ENCODE results near the gene ITGA11. TPM values are rescaled to one million over a fixed set of nuclear protein-coding genes. Genes with fewer than 3 reads are reported as not detected.

The ITGA11 gene
- total RNA-seq, 1 donor from 2014 or later: 2.3 TPM

GRCh38 chr15:68385671-68386586 is 46.0 kb downstream of the ITGA11 start:
- H3K4me3 Mint-ChIP-seq (ENCODE audit: low read depth): no peak overlapping the region
- H3K27ac Mint-ChIP-seq: no peak overlapping the region
- intact Hi-C loops (cut with micrococcal nuclease): no loop called here
- DNase-seq (ENCODE audit: low spot score): no peak
- no peaks in the 10 kb centered on the region for H3K36me3 Mint-ChIP-seq (ENCODE audit: low read depth)
- H3K27me3 Mint-ChIP-seq (ENCODE audit: low read depth): no peaks in the 10 kb centered on the region
- no peaks in the 10 kb centered on the region for H3K9me3 Mint-ChIP-seq
- H3K4me1 Mint-ChIP-seq (ENCODE audit: low read depth): peaks cover 15% of the 10 kb centered on the region

GRCh38 chr15:68385240-68385561 is 46.8 kb downstream of the ITGA11 start:
- H3K27ac Mint-ChIP-seq: no peak overlapping the region
- no peak for DNase-seq (ENCODE audit: low spot score)
- H3K4me1 Mint-ChIP-seq (ENCODE audit: low read depth): peaks cover 8% of the 10 kb centered on the region
- intact Hi-C loops (cut with micrococcal nuclease): no loop called here
- H3K4me3 Mint-ChIP-seq (ENCODE audit: low read depth): no peak overlapping the region
- H3K9me3 Mint-ChIP-seq: no peaks in the 10 kb centered on the region
- H3K36me3 Mint-ChIP-seq (ENCODE audit: low read depth): no peaks in the 10 kb centered on the region
- H3K27me3 Mint-ChIP-seq (ENCODE audit: low read depth): no peaks in the 10 kb centered on the region

GRCh38 chr15:68384451-68385239 is 47.3 kb downstream of the ITGA11 start:
- Mint-ChIP-seq H3K27ac (no peak overlapping the region), H3K9me3 (no peaks in the 10 kb centered on the region), H3K4me1 (ENCODE audit: low read depth) (peaks cover 8% of the 10 kb centered on the region), H3K4me3 (ENCODE audit: low read depth) (no peak overlapping the region), H3K36me3 (ENCODE audit: low read depth) (no peaks in the 10 kb centered on the region), H3K27me3 (ENCODE audit: low read depth) (no peaks in the 10 kb centered on the region)
- intact Hi-C loops (cut with micrococcal nuclease): no loop called here
- DNase-seq (ENCODE audit: low spot score): no peak

- H3K4me3 Mint-ChIP-seq (ENCODE audit: low read depth): no peak overlapping the region
- no peaks in the 10 kb centered on the region for H3K9me3 Mint-ChIP-seq
- intact Hi-C loops (cut with micrococcal nuclease): loop anchor here (1.0 kb wide), 2 partner anchors 77 to 130 kb away; no protein-coding TSS in a partner anchor
- H3K27me3 Mint-ChIP-seq (ENCODE audit: low read depth): no peaks in the 10 kb centered on the region
- no peaks in the 10 kb centered on the region for H3K36me3 Mint-ChIP-seq (ENCODE audit: low read depth)
- no peak for DNase-seq (ENCODE audit: low spot score)
- peaks cover 14% of the 10 kb centered on the region for H3K4me1 Mint-ChIP-seq (ENCODE audit: low read depth)
- no peak overlapping the region for H3K27ac Mint-ChIP-seq
Observed at GRCh38 chr15:68383161-68384074, 48.5 kb downstream of the ITGA11 start.

- no peaks in the 10 kb centered on the region for H3K36me3 Mint-ChIP-seq (ENCODE audit: low read depth)
- no peaks in the 10 kb centered on the region for H3K9me3 Mint-ChIP-seq
- H3K27ac Mint-ChIP-seq: no peak overlapping the region
- no peak overlapping the region for H3K4me3 Mint-ChIP-seq (ENCODE audit: low read depth)
- no peaks in the 10 kb centered on the region for H3K27me3 Mint-ChIP-seq (ENCODE audit: low read depth)
- H3K4me1 Mint-ChIP-seq (ENCODE audit: low read depth): peaks cover 14% of the 10 kb centered on the region
- intact Hi-C loops (cut with micrococcal nuclease): loop anchor here (1.0 kb wide), 2 partner anchors 76 to 129 kb away; no protein-coding TSS in a partner anchor
- no peak for DNase-seq (ENCODE audit: low spot score)
Observed at GRCh38 chr15:68382286-68383007, 49.5 kb downstream of the ITGA11 start.

GRCh38 chr15:68380456-68380855 is 51.5 kb downstream of the ITGA11 start:
- Mint-ChIP-seq H3K27me3 (ENCODE audit: low read depth) (no peaks in the 10 kb centered on the region), H3K4me3 (ENCODE audit: low read depth) (no peak overlapping the region), H3K9me3 (no peaks in the 10 kb centered on the region), H3K4me1 (ENCODE audit: low read depth) (peaks cover 14% of the 10 kb centered on the region), H3K36me3 (ENCODE audit: low read depth) (no peaks in the 10 kb centered on the region), H3K27ac (no peak overlapping the region)
- peak; percentile 5 for DNase-seq (ENCODE audit: low spot score)
- intact Hi-C loops (cut with micrococcal nuclease): no loop called here

- Mint-ChIP-seq H3K9me3 (no peaks in the 10 kb centered on the region), H3K27me3 (ENCODE audit: low read depth) (no peaks in the 10 kb centered on the region), H3K36me3 (ENCODE audit: low read depth) (no peaks in the 10 kb centered on the region), H3K4me1 (ENCODE audit: low read depth) (peaks cover 14% of the 10 kb centered on the region), H3K4me3 (ENCODE audit: low read depth) (no peak overlapping the region), H3K27ac (peak overlapping the region; percentile 11)
- intact Hi-C loops (cut with micrococcal nuclease): no loop called here
- peak; percentile 4 for DNase-seq (ENCODE audit: low spot score)
Observed at GRCh38 chr15:68379759-68380290, 52.1 kb downstream of the ITGA11 start.

- DNase-seq (ENCODE audit: low spot score): peak; percentile 6
- no peak overlapping the region for H3K4me3 Mint-ChIP-seq (ENCODE audit: low read depth)
- H3K27ac Mint-ChIP-seq: no peak overlapping the region
- H3K9me3 Mint-ChIP-seq: no peaks in the 10 kb centered on the region
- H3K36me3 Mint-ChIP-seq (ENCODE audit: low read depth): no peaks in the 10 kb centered on the region
- peaks cover 14% of the 10 kb centered on the region for H3K4me1 Mint-ChIP-seq (ENCODE audit: low read depth)
- intact Hi-C loops (cut with micrococcal nuclease): no loop called here
- H3K27me3 Mint-ChIP-seq (ENCODE audit: low read depth): no peaks in the 10 kb centered on the region
Observed at GRCh38 chr15:68379058-68379758, 52.8 kb downstream of the ITGA11 start.

- intact Hi-C loops (cut with micrococcal nuclease): no loop called here
Observed at GRCh38 chr15:68378595-68378994, 53.4 kb downstream of the ITGA11 start.

GRCh38 chr15:68377766-68378165 is 54.2 kb downstream of the ITGA11 start:
- DNase-seq (ENCODE audit: low spot score): peak; percentile 4
- Mint-ChIP-seq H3K27me3 (ENCODE audit: low read depth) (no peaks in the 10 kb centered on the region), H3K27ac (no peak overlapping the region), H3K4me1 (ENCODE audit: low read depth) (peaks cover 11% of the 10 kb centered on the region), H3K9me3 (no peaks in the 10 kb centered on the region), H3K36me3 (ENCODE audit: low read depth) (no peaks in the 10 kb centered on the region), H3K4me3 (ENCODE audit: low read depth) (no peak overlapping the region)
- intact Hi-C loops (cut with micrococcal nuclease): no loop called here

More at GRCh38 chr15:68378595-68378994, 53.4 kb downstream of the ITGA11 start:
- H3K36me3 Mint-ChIP-seq (ENCODE audit: low read depth): no peaks in the 10 kb centered on the region
- H3K4me3 Mint-ChIP-seq (ENCODE audit: low read depth): no peak overlapping the region
- no peak for DNase-seq (ENCODE audit: low spot score)
- no peaks in the 10 kb centered on the region for H3K9me3 Mint-ChIP-seq
- H3K4me1 Mint-ChIP-seq (ENCODE audit: low read depth): peaks cover 13% of the 10 kb centered on the region
- no peak overlapping the region for H3K27ac Mint-ChIP-seq
- no peaks in the 10 kb centered on the region for H3K27me3 Mint-ChIP-seq (ENCODE audit: low read depth)

- no peak overlapping the region for H3K4me3 Mint-ChIP-seq (ENCODE audit: low read depth)
- no peaks in the 10 kb centered on the region for H3K36me3 Mint-ChIP-seq (ENCODE audit: low read depth)
- no peak overlapping the region for H3K27ac Mint-ChIP-seq
- peaks cover 11% of the 10 kb centered on the region for H3K4me1 Mint-ChIP-seq (ENCODE audit: low read depth)
- no peaks in the 10 kb centered on the region for H3K9me3 Mint-ChIP-seq
- H3K27me3 Mint-ChIP-seq (ENCODE audit: low read depth): no peaks in the 10 kb centered on the region
- no peak for DNase-seq (ENCODE audit: low spot score)
- intact Hi-C loops (cut with micrococcal nuclease): no loop called here
Observed at GRCh38 chr15:68376447-68377060, 55.4 kb downstream of the ITGA11 start.
